ENCODE data around the gene ALLC.

The ALLC gene

DNA sequence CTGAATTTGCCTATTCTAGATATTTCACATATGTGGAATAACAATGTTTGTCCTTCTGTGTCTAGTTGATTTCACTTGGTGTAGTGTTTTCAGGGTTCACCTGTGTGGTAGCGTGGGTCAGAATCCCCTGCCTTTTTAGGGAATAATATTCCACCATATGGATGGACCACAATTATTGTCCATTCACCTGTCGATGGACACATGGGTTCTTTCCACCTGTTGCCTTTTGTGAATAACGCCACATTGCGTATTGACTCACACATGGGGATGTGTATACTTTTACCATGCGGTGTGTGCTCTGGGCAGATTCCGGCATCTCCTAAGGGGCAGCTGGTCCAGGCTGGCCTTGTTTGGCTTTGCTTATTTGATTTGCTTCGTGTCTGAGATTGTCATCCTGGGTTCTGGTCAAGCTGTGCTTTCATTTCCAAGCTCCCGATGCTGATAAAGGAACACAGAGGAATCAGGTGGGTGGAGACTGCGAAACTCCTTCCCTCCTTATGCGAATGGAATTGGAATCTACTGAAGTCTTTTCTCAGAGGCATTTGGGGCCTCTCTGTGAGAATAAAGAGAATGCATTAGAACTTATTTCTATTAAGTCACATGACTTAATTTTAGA lies 18.9 kb upstream of the ALLC start:
- Histone ChIP-seq H3K4me2 (ENCODE audit: low read length) (no peak overlapping the region), H3K23ac (ENCODE audit: low read length) (no peak overlapping the region), H3K4me1 (ENCODE audit: control insufficient read depth, low read depth, low read length) (no peaks in the 10 kb centered on the region), H2BK5ac (ENCODE audit: low read length) (no peak overlapping the region), H4K8ac (ENCODE audit: low read depth, low read length) (no peak overlapping the region), H4K5ac (ENCODE audit: low read length) (no peak overlapping the region), H2BK15ac (replicated peaks; ENCODE audit: low read depth) (no peak overlapping the region), H3K18ac (ENCODE audit: low read length) (no peak overlapping the region), H3K79me1 (ENCODE audit: low read length) (no peaks in the 10 kb centered on the region), H3K56ac (ENCODE audit: low read length) (no peak overlapping the region), H3K27me3 (ENCODE audit: insufficient read depth, low read length, poor library complexity) (no peaks in the 10 kb centered on the region), H3K36me3 (ENCODE audit: control insufficient read depth, insufficient read depth, low read length) (no peaks in the 10 kb centered on the region), H3K9ac (ENCODE audit: low read length) (no peak overlapping the region), H3K4me3 (ENCODE audit: low read length) (no peak overlapping the region), H3K4ac (ENCODE audit: low read depth, low read length) (no peak overlapping the region), H3K27ac (ENCODE audit: low read depth, low read length) (no peak overlapping the region), H3K79me2 (ENCODE audit: control insufficient read depth, insufficient read depth, low read length) (no peaks in the 10 kb centered on the region), H2BK120ac (ENCODE audit: low read depth, low read length) (no peak overlapping the region), H2AK5ac (ENCODE audit: low read length) (no peak overlapping the region)
- WGBS (ENCODE audit: extremely low coverage, insufficient coverage, low lambda C conversion rate), result no CpG with 5 or more reads among the region's 10 CpGs
- no peak for DNase-seq

DNA sequence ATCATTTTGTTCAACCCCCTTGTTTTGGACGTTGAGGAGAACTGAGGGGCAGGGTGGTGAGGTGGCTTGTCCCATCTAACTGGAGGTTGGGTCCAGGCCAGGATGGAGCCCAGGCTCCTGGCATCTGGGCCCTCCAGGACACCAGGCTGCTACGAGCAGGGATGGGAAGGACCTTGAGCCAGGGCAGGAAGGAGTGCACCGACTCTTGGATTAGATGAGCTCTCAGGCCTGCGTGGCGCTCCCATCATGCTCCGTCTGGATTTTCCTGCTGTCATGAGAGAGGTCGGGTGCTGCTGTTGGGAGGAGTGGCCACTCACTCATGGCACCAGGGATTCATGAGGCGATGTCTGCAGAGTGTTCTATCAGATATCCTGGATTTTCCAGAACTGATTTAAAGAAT lies 18.3 kb upstream of the ALLC start:
- Histone ChIP-seq H3K4ac (ENCODE audit: low read depth, low read length) (no peak overlapping the region), H3K4me3 (ENCODE audit: low read length) (no peak overlapping the region), H3K79me2 (ENCODE audit: control insufficient read depth, insufficient read depth, low read length) (no peaks in the 10 kb centered on the region), H3K27me3 (ENCODE audit: insufficient read depth, low read length, poor library complexity) (no peaks in the 10 kb centered on the region), H2BK120ac (ENCODE audit: low read depth, low read length) (no peak overlapping the region), H3K36me3 (ENCODE audit: control insufficient read depth, insufficient read depth, low read length) (no peaks in the 10 kb centered on the region), H2BK15ac (replicated peaks; ENCODE audit: low read depth) (no peak overlapping the region), H4K8ac (ENCODE audit: low read depth, low read length) (no peak overlapping the region), H3K9ac (ENCODE audit: low read length) (no peak overlapping the region), H2AK5ac (ENCODE audit: low read length) (no peak overlapping the region), H3K18ac (ENCODE audit: low read length) (no peak overlapping the region), H3K4me2 (ENCODE audit: low read length) (no peak overlapping the region), H4K5ac (ENCODE audit: low read length) (no peak overlapping the region), H3K23ac (ENCODE audit: low read length) (no peak overlapping the region), H3K4me1 (ENCODE audit: control insufficient read depth, low read depth, low read length) (no peaks in the 10 kb centered on the region), H3K79me1 (ENCODE audit: low read length) (no peaks in the 10 kb centered on the region), H2BK5ac (ENCODE audit: low read length) (no peak overlapping the region), H3K27ac (ENCODE audit: low read depth, low read length) (no peak overlapping the region), H3K56ac (ENCODE audit: low read length) (no peak overlapping the region)
- WGBS (ENCODE audit: extremely low coverage, insufficient coverage, low lambda C conversion rate), result no CpG with 5 or more reads among the region's 8 CpGs
- no peak for DNase-seq

DNA sequence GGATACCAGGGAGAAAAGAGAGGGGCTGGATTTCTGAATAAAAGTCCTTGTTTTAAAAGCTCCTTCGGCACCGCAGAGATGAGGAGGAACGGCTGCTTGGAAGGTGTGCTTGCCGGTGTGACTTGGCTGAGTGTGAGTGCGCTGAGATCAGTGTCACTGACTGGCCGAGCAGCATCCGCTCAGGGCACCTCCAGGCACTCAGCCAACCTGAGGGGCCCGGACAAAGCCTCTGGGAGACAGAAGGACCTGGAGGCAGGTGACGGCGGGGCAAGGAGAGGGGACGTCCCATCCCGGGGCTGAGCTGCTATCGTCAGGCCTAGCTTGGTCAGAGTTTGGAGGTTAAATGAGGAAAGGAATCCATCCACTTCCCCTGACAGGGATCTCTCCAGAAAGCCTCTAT lies 16.8 kb upstream of the ALLC start:
- H2AK5ac ChIP-seq (ENCODE audit: low read length), result no peak overlapping the region
- H3K56ac ChIP-seq (ENCODE audit: low read length), result no peak overlapping the region
- H2BK15ac ChIP-seq (replicated peaks; ENCODE audit: low read depth), result no peak overlapping the region
- H3K4me3 ChIP-seq (ENCODE audit: low read length), result no peak overlapping the region
- no peak overlapping the region for H3K4ac ChIP-seq (ENCODE audit: low read depth, low read length)
- no peaks in the 10 kb centered on the region for H3K79me1 ChIP-seq (ENCODE audit: low read length)
- H3K4me2 ChIP-seq (ENCODE audit: low read length), result no peak overlapping the region
- H4K8ac ChIP-seq (ENCODE audit: low read depth, low read length), result no peak overlapping the region
- no peak overlapping the region for H2BK120ac ChIP-seq (ENCODE audit: low read depth, low read length)
- H3K79me2 ChIP-seq (ENCODE audit: control insufficient read depth, insufficient read depth, low read length), result no peaks in the 10 kb centered on the region
- H3K27me3 ChIP-seq (ENCODE audit: insufficient read depth, low read length, poor library complexity), result no peaks in the 10 kb centered on the region
- H3K23ac ChIP-seq (ENCODE audit: low read length), result no peak overlapping the region
- no peaks in the 10 kb centered on the region for H3K36me3 ChIP-seq (ENCODE audit: control insufficient read depth, insufficient read depth, low read length)
- no peak overlapping the region for H3K18ac ChIP-seq (ENCODE audit: low read length)
- no peak overlapping the region for H3K9ac ChIP-seq (ENCODE audit: low read length)
- no peak overlapping the region for H3K27ac ChIP-seq (ENCODE audit: low read depth, low read length)
- H3K4me1 ChIP-seq (ENCODE audit: control insufficient read depth, low read depth, low read length), result no peaks in the 10 kb centered on the region
- no peak overlapping the region for H2BK5ac ChIP-seq (ENCODE audit: low read length)
- DNase-seq, result no peak
- WGBS (ENCODE audit: extremely low coverage, insufficient coverage, low lambda C conversion rate), result no CpG with 5 or more reads among the region's 13 CpGs
- no peak overlapping the region for H4K5ac ChIP-seq (ENCODE audit: low read length)

DNA sequence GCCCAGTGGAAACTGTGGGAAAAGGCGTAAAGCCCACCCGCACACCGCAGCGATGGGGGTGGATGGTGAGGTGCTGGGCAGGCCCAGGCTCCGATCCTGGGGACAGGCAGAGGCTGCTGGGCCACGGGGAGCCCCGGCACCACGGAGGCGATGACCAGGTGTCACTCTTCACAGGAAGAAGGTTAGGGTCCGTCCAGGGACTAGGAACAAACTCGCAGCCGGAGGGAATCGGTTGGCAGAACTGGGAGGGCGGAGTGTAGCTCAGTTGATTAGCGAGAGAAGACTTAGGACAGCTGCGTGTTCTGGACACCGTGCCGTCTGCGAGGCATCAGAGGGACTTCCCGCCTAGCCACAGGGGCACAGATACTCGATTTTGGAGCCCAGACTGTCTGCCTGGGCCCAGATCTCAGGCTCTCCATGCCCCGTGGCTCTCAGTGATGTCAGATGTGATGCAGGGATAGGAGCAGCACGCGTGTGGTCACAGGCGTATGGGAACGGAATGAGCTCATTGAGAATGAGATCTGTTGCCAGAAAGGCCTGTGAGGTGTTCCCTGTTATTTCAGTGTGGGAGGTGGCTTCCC lies 16.1 kb upstream of the ALLC start:
- Histone ChIP-seq H3K56ac (ENCODE audit: low read length) (no peak overlapping the region), H3K4me3 (ENCODE audit: low read length) (no peak overlapping the region), H3K27ac (ENCODE audit: low read depth, low read length) (no peak overlapping the region), H3K23ac (ENCODE audit: low read length) (no peak overlapping the region), H3K4ac (ENCODE audit: low read depth, low read length) (no peak overlapping the region), H3K27me3 (ENCODE audit: insufficient read depth, low read length, poor library complexity) (no peaks in the 10 kb centered on the region), H3K79me2 (ENCODE audit: control insufficient read depth, insufficient read depth, low read length) (no peaks in the 10 kb centered on the region), H3K36me3 (ENCODE audit: control insufficient read depth, insufficient read depth, low read length) (no peaks in the 10 kb centered on the region), H3K4me1 (ENCODE audit: control insufficient read depth, low read depth, low read length) (no peaks in the 10 kb centered on the region), H3K4me2 (ENCODE audit: low read length) (no peak overlapping the region), H2BK5ac (ENCODE audit: low read length) (no peak overlapping the region), H3K79me1 (ENCODE audit: low read length) (no peaks in the 10 kb centered on the region), H4K5ac (ENCODE audit: low read length) (no peak overlapping the region), H3K18ac (ENCODE audit: low read length) (no peak overlapping the region), H3K9ac (ENCODE audit: low read length) (no peak overlapping the region), H2BK120ac (ENCODE audit: low read depth, low read length) (no peak overlapping the region), H4K8ac (ENCODE audit: low read depth, low read length) (no peak overlapping the region), H2BK15ac (replicated peaks; ENCODE audit: low read depth) (no peak overlapping the region), H2AK5ac (ENCODE audit: low read length) (no peak overlapping the region)
- no CpG with 5 or more reads among the region's 26 CpGs for WGBS (ENCODE audit: extremely low coverage, insufficient coverage, low lambda C conversion rate)
- DNase-seq, result no peak

DNA sequence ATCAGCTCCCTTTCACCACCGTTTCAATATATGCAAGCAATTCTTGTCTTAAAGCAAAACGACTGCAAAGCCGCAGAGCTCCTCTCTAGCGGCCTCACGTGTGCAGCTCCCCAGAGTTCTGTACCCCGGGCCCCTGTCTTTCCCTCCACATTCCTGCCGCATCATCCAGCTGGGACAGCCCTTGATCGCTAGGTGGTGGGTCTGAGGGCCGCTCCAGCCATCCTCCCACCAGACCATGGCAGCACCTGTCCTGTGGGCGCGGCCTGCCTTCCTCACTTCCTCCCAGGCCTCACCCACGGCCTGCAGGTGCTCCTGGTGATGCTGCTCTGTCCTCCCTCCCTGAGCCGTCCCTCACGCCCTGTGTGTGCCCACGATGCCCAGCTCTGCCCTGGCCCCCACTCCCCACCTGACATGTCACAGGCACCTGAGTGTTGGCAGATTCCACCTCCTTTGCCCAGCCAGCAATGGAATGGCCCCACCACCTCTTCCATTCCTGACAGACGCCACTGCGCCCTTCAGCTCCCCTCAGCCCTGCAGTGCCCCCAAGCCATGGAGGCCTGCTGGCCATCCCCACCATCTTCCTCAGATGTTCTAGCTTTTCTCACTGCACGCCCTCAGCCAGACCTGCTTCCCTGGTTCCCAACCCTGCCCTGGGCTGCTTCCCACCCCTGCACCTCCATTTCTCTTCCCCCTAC lies 15.3 kb upstream of the ALLC start:
- Histone ChIP-seq H4K5ac (ENCODE audit: low read length) (no peak overlapping the region), H3K4me2 (ENCODE audit: low read length) (no peak overlapping the region), H3K79me1 (ENCODE audit: low read length) (no peaks in the 10 kb centered on the region), H4K8ac (ENCODE audit: low read depth, low read length) (no peak overlapping the region), H3K23ac (ENCODE audit: low read length) (no peak overlapping the region), H3K56ac (ENCODE audit: low read length) (no peak overlapping the region), H3K27me3 (ENCODE audit: insufficient read depth, low read length, poor library complexity) (no peaks in the 10 kb centered on the region), H3K18ac (ENCODE audit: low read length) (no peak overlapping the region), H3K9ac (ENCODE audit: low read length) (no peak overlapping the region), H2AK5ac (ENCODE audit: low read length) (no peak overlapping the region), H2BK5ac (ENCODE audit: low read length) (no peak overlapping the region), H3K4me1 (ENCODE audit: control insufficient read depth, low read depth, low read length) (no peaks in the 10 kb centered on the region), H3K27ac (ENCODE audit: low read depth, low read length) (no peak overlapping the region), H2BK120ac (ENCODE audit: low read depth, low read length) (no peak overlapping the region), H3K4me3 (ENCODE audit: low read length) (no peak overlapping the region), H3K36me3 (ENCODE audit: control insufficient read depth, insufficient read depth, low read length) (no peaks in the 10 kb centered on the region), H2BK15ac (replicated peaks; ENCODE audit: low read depth) (no peak overlapping the region), H3K79me2 (ENCODE audit: control insufficient read depth, insufficient read depth, low read length) (no peaks in the 10 kb centered on the region), H3K4ac (ENCODE audit: low read depth, low read length) (no peak overlapping the region)
- WGBS (ENCODE audit: extremely low coverage, insufficient coverage, low lambda C conversion rate), result no CpG with 5 or more reads among the region's 18 CpGs
- DNase-seq, result no peak
